SK-N-MC (cell line): ENCODE measurements around the gene TRNP1.
A peak's percentile ranks its signal among the peaks of the same experiment; 100 is the strongest.

Experiments used
- EZH2 ChIP-seq: fragments of 200-600 bp; sonication (generic); IDR thresholded peaks from one replicate; pipeline ENCODE4 v1.6.1; 2017; ENCODE audit warnings: antibody characterized with exemption
- POLR2AphosphoS5 ChIP-seq: IDR thresholded peaks from 2 replicates; pipeline ENCODE4 v1.6.1; 2012; ENCODE audit warnings: mild to moderate bottlenecking, low read depth, low read length, borderline replicate concordance

DNA sequence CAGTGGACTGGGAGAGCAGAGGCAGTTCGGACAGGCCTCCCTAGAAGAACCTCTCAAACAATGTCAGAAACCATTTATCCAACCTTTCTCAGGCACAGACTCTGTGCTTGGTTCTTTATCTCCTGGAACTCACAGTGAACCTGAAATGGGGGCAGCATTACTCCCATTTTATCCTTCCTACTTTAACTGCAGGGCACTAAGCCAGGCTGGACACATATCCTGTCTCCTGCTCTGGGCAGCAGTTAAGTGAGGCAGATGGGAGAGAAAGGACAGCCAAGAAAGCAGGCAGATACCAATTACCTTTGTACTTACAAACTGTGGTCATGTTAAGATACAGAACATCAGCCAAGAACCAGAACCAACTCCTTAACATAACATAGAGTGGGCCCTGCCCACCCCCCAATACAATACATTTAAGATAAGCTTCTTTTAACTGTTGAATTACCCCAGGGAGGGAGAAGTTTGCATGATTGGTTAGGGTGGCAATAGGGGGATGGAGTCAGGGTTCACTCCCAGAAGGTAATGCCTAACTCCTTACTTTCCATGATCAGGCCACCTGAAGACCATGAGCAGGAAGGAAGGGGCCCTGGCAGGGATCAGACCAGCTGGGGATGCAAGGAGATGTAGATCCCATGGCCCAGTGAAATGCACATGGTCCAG lies 44.1 kb upstream of the TRNP1 start:
- TF ChIP-seq POLR2AphosphoS5 (0 out of 2 replicates have a peak, but pooled peaks have one; percentile 16), EZH2 (no peak)
